ENCODE data around the gene GOLGA8O.
"Not testable (repeated sequence)": the region's sequence is repeated elsewhere in the genome, so short reads cannot be mapped to it uniquely, and the experiment has no call there.

The GOLGA8O gene

GRCh38 chr15:32455534-32455933 lies at the start of gene GOLGA8O:
Gene GOLGA8O, minus strand, starts transcription at chr15:32455634. Its CDS starts 98 bp downstream, at chr15:32455536.
- DNase-seq (ENCODE audit: low spot score) = not testable (repeated sequence)

GRCh38 chr15:32504152-32504811 lies 48.8 kb upstream of the GOLGA8O start:
- not testable (repeated sequence) for DNase-seq (ENCODE audit: low spot score)

- DNase-seq (ENCODE audit: low spot score) = not testable (repeated sequence)
These were observed 47.5 kb upstream of the GOLGA8O start for GRCh38 chr15:32502946-32503345.

- DNase-seq (ENCODE audit: low spot score) = not testable (repeated sequence)
These were observed 37.3 kb upstream of the GOLGA8O start for GRCh38 chr15:32492768-32493167.

- not testable (repeated sequence) for DNase-seq (ENCODE audit: low spot score)
These were observed 31.0 kb upstream of the GOLGA8O start for GRCh38 chr15:32486474-32486873.

GRCh38 chr15:32483377-32483776 lies 27.9 kb upstream of the GOLGA8O start:
- not testable (repeated sequence) for DNase-seq (ENCODE audit: low spot score)

- DNase-seq (ENCODE audit: low spot score) = not testable (repeated sequence)
These were observed 26.2 kb upstream of the GOLGA8O start for GRCh38 chr15:32481683-32482082.

- DNase-seq (ENCODE audit: low spot score) = not testable (repeated sequence)
These were observed 12.6 kb upstream of the GOLGA8O start for GRCh38 chr15:32468076-32468475.

GRCh38 chr15:32440445-32440977 lies 14.9 kb downstream of the GOLGA8O start:
- DNase-seq (ENCODE audit: low spot score) = not testable (repeated sequence)

GRCh38 chr15:32434102-32434963 lies 21.1 kb downstream of the GOLGA8O start:
- DNase-seq (ENCODE audit: low spot score) = not testable (repeated sequence)

- not testable (repeated sequence) for DNase-seq (ENCODE audit: low spot score)
These were observed 27.8 kb downstream of the GOLGA8O start for GRCh38 chr15:32427635-32428034.

- not testable (repeated sequence) for DNase-seq (ENCODE audit: low spot score)
These were observed 28.9 kb downstream of the GOLGA8O start for GRCh38 chr15:32426511-32426910.

- DNase-seq (ENCODE audit: low spot score) = not testable (repeated sequence)
These were observed 47.5 kb downstream of the GOLGA8O start for GRCh38 chr15:32407903-32408302.

GRCh38 chr15:32403192-32403591 lies 52.2 kb downstream of the GOLGA8O start, which contains the start of gene GOLGA8K:
Gene GOLGA8K, minus strand, starts transcription at chr15:32403292. Its CDS starts 98 bp downstream, at chr15:32403194.
- DNase-seq (ENCODE audit: low spot score) = not testable (repeated sequence)

GRCh38 chr15:32396522-32396921 lies 58.9 kb downstream of the GOLGA8O start:
- DNase-seq (ENCODE audit: low spot score) = not testable (repeated sequence)

Measured in AG20443 (cell line).